IMR-90 (cell line): ENCODE data around the gene MAFB. TPM values are rescaled to one million over a fixed set of nuclear protein-coding genes. Genes with fewer than 3 reads are reported as not detected.

Source experiments
- ATAC-seq: fragments of 200-7000 bp; cut with Tn5 transposase; 2 replicates; pipeline ENCODE4 v1.9.1; 2020; ENCODE audit warnings: low read depth, mild to moderate bottlenecking, moderate library complexity
- BruUV-seq: library from RNA; stranded (reverse); fragments of 400-500 nt; replicated peaks from 2 replicates; lab custom pipeline; 2021; lab: Mats Ljungman, UMichigan
- CTCF ChIA-PET: fragments of 300-600 bp; formaldehyde crosslinking; extraction: SDS; loops from one replicate; lab custom pipeline; 2021; ENCODE audit warnings: antibody characterized with exemption; lab: Yijun Ruan, JAX
- POLR2A ChIA-PET: fragments of 300-600 bp; sonication (Branson Sonifier 250); formaldehyde crosslinking; loops from one replicate; lab custom pipeline; 2022; ENCODE audit warnings: antibody characterized with exemption; ENCODE audit not compliant: unreplicated experiment; lab: Charles Lee
- DNase-seq: peaks from one replicate; pipeline ENCODE4 v3.0.0; 2013
- H2AFZ ChIP-seq: replicated peaks from 2 replicates; pipeline ENCODE3; 2013; ENCODE audit warnings: low read length, mild to moderate bottlenecking; ENCODE audit not compliant: poor library complexity
- H2AK5ac ChIP-seq: 2 replicates; pipeline ENCODE4 v1.6.1; 2013; ENCODE audit warnings: low read depth, low read length, inconsistent platforms
- H2AK9ac ChIP-seq: replicated peaks from 2 replicates; pipeline ENCODE3; 2013; ENCODE audit warnings: mild to moderate bottlenecking, low read depth, low read length, moderate library complexity; ENCODE audit not compliant: poor library complexity
- H2BK120ac ChIP-seq: 2 replicates; pipeline ENCODE4 v1.6.1; 2013; ENCODE audit warnings: low read depth, low read length, inconsistent platforms
- H2BK15ac ChIP-seq: 3 replicates; pipeline ENCODE4 v1.6.1; 2013; ENCODE audit warnings: low read depth, low read length, inconsistent platforms
- H2BK20ac ChIP-seq: 2 replicates; pipeline ENCODE4 v1.6.1; 2013; ENCODE audit warnings: low read depth, mild to moderate bottlenecking, inconsistent platforms, low read length, moderate library complexity
- H2BK5ac ChIP-seq: 2 replicates; pipeline ENCODE4 v1.6.1; 2013; ENCODE audit warnings: mild to moderate bottlenecking, low read depth, low read length, inconsistent platforms; ENCODE audit not compliant: poor library complexity, severe bottlenecking
- H3K14ac ChIP-seq: replicated peaks from 2 replicates; pipeline ENCODE4 v1.6.1; 2013; ENCODE audit warnings: low read depth, low read length, inconsistent platforms
- H3K18ac ChIP-seq: 2 replicates; pipeline ENCODE4 v1.6.1; 2013; ENCODE audit warnings: low read depth, low read length, control low read depth
- H3K23ac ChIP-seq: 2 replicates; pipeline ENCODE4 v1.6.1; 2013; ENCODE audit warnings: low read depth, low read length, inconsistent platforms
- H3K27ac ChIP-seq: 2 replicates; pipeline ENCODE4 v1.5.1; 2013; ENCODE audit warnings: mild to moderate bottlenecking, control low read depth, low read length; ENCODE audit not compliant: insufficient read depth
- H3K27me3 ChIP-seq: 2 replicates; pipeline ENCODE4 v1.6.1; 2013; ENCODE audit warnings: low read length; ENCODE audit not compliant: control insufficient read depth, insufficient read depth
- H3K36me3 ChIP-seq: 2 replicates; pipeline ENCODE4 v1.6.1; 2013; ENCODE audit warnings: low read length, mixed read lengths; ENCODE audit not compliant: control insufficient read depth, insufficient read depth
- H3K4ac ChIP-seq: 2 replicates; pipeline ENCODE4 v1.6.1; 2013; ENCODE audit warnings: low read depth, low read length, inconsistent platforms
- H3K4me1 ChIP-seq: 2 replicates; pipeline ENCODE4 v1.6.1; 2013; ENCODE audit warnings: low read length, mixed read lengths; ENCODE audit not compliant: control insufficient read depth, insufficient read depth
- H3K4me2 ChIP-seq: 2 replicates; pipeline ENCODE4 v1.6.1; 2013; ENCODE audit warnings: low read depth, mild to moderate bottlenecking, control low read depth, low read length, moderate library complexity
- H3K4me3 ChIP-seq: 2 replicates; pipeline ENCODE4 v1.5.1; 2013; ENCODE audit warnings: low read depth, mild to moderate bottlenecking, control low read depth, low read length, moderate library complexity; ENCODE audit not compliant: insufficient read depth
- H3K56ac ChIP-seq: 2 replicates; pipeline ENCODE4 v1.6.1; 2013; ENCODE audit warnings: low read length, inconsistent platforms; ENCODE audit not compliant: insufficient read depth; ENCODE audit errors: extremely low read depth
- H3K79me1 ChIP-seq, 2 experiments: 2 replicates each; pipeline ENCODE4 v1.6.1; 2013; ENCODE audit warnings: low read length in 2 of 2, inconsistent platforms in 1 of 2, low read depth in 1 of 2
- H3K9ac ChIP-seq: 2 replicates; pipeline ENCODE4 v1.6.1; 2013; ENCODE audit warnings: low read depth, low read length, control low read depth
- H3K9me1 ChIP-seq: 2 replicates; pipeline ENCODE4 v1.6.1; 2013; ENCODE audit warnings: low read length, inconsistent platforms; ENCODE audit not compliant: insufficient read depth
- H3K9me3 ChIP-seq: 2 replicates; pipeline ENCODE4 v1.6.1; 2013; ENCODE audit warnings: low read length; ENCODE audit not compliant: control insufficient read depth, insufficient read depth
- H4K20me1 ChIP-seq: 2 replicates; pipeline ENCODE4 v1.6.1; 2013; ENCODE audit warnings: low read length, inconsistent platforms; ENCODE audit not compliant: insufficient read depth
- H4K5ac ChIP-seq: 2 replicates; pipeline ENCODE4 v1.6.1; 2013; ENCODE audit warnings: mild to moderate bottlenecking, low read depth, low read length, control low read depth
- H4K8ac ChIP-seq, 2 experiments: 2 replicates each; pipeline ENCODE4 v1.6.1; 2013; ENCODE audit warnings: low read depth in 2 of 2, low read length in 2 of 2, control low read depth in 1 of 2, inconsistent platforms in 1 of 2
- H4K91ac ChIP-seq: 2 replicates; pipeline ENCODE4 v1.6.1; 2013; ENCODE audit warnings: low read depth, low read length, inconsistent platforms; ENCODE audit not compliant: insufficient read depth
- BHLHE40 ChIP-seq: fragments of 150-350 bp; IDR thresholded peaks from 2 replicates; pipeline ENCODE4 v1.6.1; 2016; ENCODE audit warnings: mild to moderate bottlenecking, low read depth, low read length
- CEBPB ChIP-seq: IDR thresholded peaks from 2 replicates; pipeline ENCODE4 v1.6.1; 2012; ENCODE audit warnings: low read depth, low read length, improper control_type of control experiment
- FOS ChIP-seq: fragments of 150-350 bp; IDR thresholded peaks from 2 replicates; pipeline ENCODE4 v1.6.1; 2016; ENCODE audit warnings: low read depth, low read length
- MAFK ChIP-seq: IDR thresholded peaks from 2 replicates; pipeline ENCODE4 v1.6.1; 2012; ENCODE audit warnings: low read depth, low read length, improper control_type of control experiment
- MXI1 ChIP-seq: IDR thresholded peaks from 2 replicates; pipeline ENCODE4 v1.6.1; 2012; ENCODE audit warnings: low read depth, mild to moderate bottlenecking, low read length, moderate library complexity, borderline replicate concordance
- POLR2A ChIP-seq: IDR thresholded peaks from 2 replicates; pipeline ENCODE4 v1.6.1; 2012; ENCODE audit warnings: mild to moderate bottlenecking, low read depth, low read length
- RCOR1 ChIP-seq: IDR thresholded peaks from 2 replicates; pipeline ENCODE4 v1.6.1; 2012; ENCODE audit warnings: mild to moderate bottlenecking, low read length, improper control_type of control experiment; ENCODE audit not compliant: insufficient replicate concordance
- RFX5 ChIP-seq: IDR thresholded peaks from 2 replicates; pipeline ENCODE4 v1.8.0; 2012; ENCODE audit warnings: low read depth, mild to moderate bottlenecking, low read length, moderate library complexity
- whole genome bisulfite sequencing, 2 experiments: methylation state at CpG; one replicate each; pipeline versions ENCODE4 v1.1.5 to v1.1.7; 2013; ENCODE audit warnings: missing lambda C conversion rate in 2 of 2; ENCODE audit not compliant: insufficient read length in 1 of 2; ENCODE audit errors: extremely low coverage in 2 of 2; 5-methylcytosine and 5-hydroxymethylcytosine counted together
- dilution Hi-C: fragments of 300-500 bp; cut with HindIII; formaldehyde crosslinking; loops from one replicate; pipeline ENCODE4 v1.14.3; 2018; ENCODE audit warnings: low sequenced_read_pairs; ENCODE audit not compliant: unreplicated experiment
- in situ Hi-C: fragments of 300-500 bp; cut with MboI; formaldehyde crosslinking; loops from 3 replicates; pipeline ENCODE4 v1.14.3; 2019; ENCODE audit warnings: low sequenced_read_pairs, inconsistent platforms, mixed read lengths
- intact Hi-C: fragments of 100-400 bp; cut with micrococcal nuclease; formaldehyde crosslinking; loops from 2 replicates; pipeline ENCODE4 v1.10.0; 2022
- polyA plus RNA-seq, 3 experiments: library from polyadenylated mRNA; depleted of rRNA; stranded (reverse); fragments of >200 nt; gene quantifications; 2 replicates each; pipeline ENCODE4 v1.2.3, GENCODE V29; 2012; ENCODE audit warnings: low replicate concordance in 1 of 3
- total RNA-seq: library from RNA; depleted of rRNA; stranded (reverse); fragments of >200 nt; gene quantifications from 2 replicates; pipeline ENCODE4 v1.2.3, GENCODE V29; 2012
- TF ChIP-seq, protein P1 (sequence below): conservative IDR thresholded peaks from 2 replicates; pipeline ENCODE4 v1.5.1; 2012; ENCODE audit warnings: mild to moderate bottlenecking, low read depth, low read length, improper control_type of control experiment
- TF ChIP-seq, protein P2 (sequence below): fragments of 150-350 bp; IDR thresholded peaks from 2 replicates; pipeline ENCODE4 v1.6.1; 2017; ENCODE audit warnings: mild to moderate bottlenecking, antibody characterized with exemption, low read length, low read depth

MAFB gene
- total and polyA plus RNA-seq, 2 of the 4 experiments (the other 2 are of a cell fraction): 0.07 TPM; not detected in 1

DNA sequence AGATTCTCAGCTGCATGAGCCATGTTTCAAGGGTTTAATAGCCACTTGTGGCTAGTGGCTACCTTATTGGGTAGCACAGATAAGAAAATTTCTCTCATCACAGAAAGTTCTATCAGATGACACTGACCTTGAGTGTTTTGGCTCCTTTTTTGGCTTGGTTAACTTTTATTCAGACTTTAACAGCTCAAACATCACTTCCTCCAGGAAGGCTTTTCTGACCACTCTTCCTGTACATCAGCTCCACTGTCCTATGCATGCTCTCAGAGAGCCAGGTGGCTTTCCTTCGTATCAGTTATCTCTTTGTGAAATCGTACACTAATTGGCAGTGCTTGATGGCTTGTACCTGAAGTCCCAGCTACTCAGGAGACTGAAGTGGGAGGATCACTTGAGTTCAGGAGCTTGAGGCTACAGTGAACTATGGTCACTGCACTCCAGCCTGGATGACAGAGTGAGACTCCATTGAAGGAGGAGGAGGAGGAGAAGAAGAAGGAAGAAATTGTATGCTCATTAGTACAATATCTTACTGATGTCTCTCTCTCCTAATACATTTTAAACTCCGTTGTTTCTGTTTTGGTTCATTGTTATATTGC is 10.7 kb downstream of the MAFB start:
- Histone ChIP-seq H3K4ac (no peak overlapping the region), H3K18ac (no peak overlapping the region), H3K9me3 (no peaks in the 10 kb centered on the region), H2AK5ac (no peak overlapping the region), H3K4me1 (no peaks in the 10 kb centered on the region; the same call in 1 of the 2 replicates), H4K91ac (no peak overlapping the region), H3K27me3 (peaks cover 51% of the 10 kb centered on the region), H2BK20ac (no peak overlapping the region), H4K20me1 (no peaks in the 10 kb centered on the region), H3K14ac (no peak overlapping the region), H3K36me3 (no peaks in the 10 kb centered on the region), H2AK9ac (no peak overlapping the region), H3K23ac (no peak overlapping the region), H2AFZ (no peak overlapping the region), H4K8ac (no peak overlapping the region), H2BK15ac (no peak overlapping the region), H3K56ac (no peak overlapping the region), H3K79me1 (no peaks in the 10 kb centered on the region), H3K4me2 (no peak overlapping the region), H2BK5ac (no peak overlapping the region), H3K27ac (no peak overlapping the region), H3K4me3 (no peak overlapping the region), H2BK120ac (no peak overlapping the region), H3K9ac (no peak overlapping the region), H4K5ac (no peak overlapping the region), H3K9me1 (no peaks in the 10 kb centered on the region)
- in situ Hi-C loops (loop anchor here (25.0 kb wide), 1 partner anchor 791 kb away; no protein-coding TSS in a partner anchor), intact Hi-C loops (no loop called here), dilution Hi-C loops (no loop called here)
- ChIA-PET POLR2A (no interaction called here), CTCF (no interaction called here)
- WGBS, 2 experiments: no CpG with 5 or more reads among the region's 3 CpGs
- no TSS peak for BruUV-seq
- no peak for TF ChIP-seq RFX5
- TF ChIP-seq MXI1: no peak
- no peak for TF ChIP-seq FOS
- TF ChIP-seq, protein P1, sequence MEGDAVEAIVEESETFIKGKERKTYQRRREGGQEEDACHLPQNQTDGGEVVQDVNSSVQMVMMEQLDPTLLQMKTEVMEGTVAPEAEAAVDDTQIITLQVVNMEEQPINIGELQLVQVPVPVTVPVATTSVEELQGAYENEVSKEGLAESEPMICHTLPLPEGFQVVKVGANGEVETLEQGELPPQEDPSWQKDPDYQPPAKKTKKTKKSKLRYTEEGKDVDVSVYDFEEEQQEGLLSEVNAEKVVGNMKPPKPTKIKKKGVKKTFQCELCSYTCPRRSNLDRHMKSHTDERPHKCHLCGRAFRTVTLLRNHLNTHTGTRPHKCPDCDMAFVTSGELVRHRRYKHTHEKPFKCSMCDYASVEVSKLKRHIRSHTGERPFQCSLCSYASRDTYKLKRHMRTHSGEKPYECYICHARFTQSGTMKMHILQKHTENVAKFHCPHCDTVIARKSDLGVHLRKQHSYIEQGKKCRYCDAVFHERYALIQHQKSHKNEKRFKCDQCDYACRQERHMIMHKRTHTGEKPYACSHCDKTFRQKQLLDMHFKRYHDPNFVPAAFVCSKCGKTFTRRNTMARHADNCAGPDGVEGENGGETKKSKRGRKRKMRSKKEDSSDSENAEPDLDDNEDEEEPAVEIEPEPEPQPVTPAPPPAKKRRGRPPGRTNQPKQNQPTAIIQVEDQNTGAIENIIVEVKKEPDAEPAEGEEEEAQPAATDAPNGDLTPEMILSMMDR: no peak
- TF ChIP-seq MAFK: no peak
- TF ChIP-seq, protein P2, sequence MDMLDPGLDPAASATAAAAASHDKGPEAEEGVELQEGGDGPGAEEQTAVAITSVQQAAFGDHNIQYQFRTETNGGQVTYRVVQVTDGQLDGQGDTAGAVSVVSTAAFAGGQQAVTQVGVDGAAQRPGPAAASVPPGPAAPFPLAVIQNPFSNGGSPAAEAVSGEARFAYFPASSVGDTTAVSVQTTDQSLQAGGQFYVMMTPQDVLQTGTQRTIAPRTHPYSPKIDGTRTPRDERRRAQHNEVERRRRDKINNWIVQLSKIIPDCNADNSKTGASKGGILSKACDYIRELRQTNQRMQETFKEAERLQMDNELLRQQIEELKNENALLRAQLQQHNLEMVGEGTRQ: no peak
- no peak for TF ChIP-seq POLR2A
- no peak for TF ChIP-seq BHLHE40
- no peak for TF ChIP-seq CEBPB
- no peak for TF ChIP-seq RCOR1
- ATAC-seq (no peak), DNase-seq (no peak)
